GM12878 (cell line): ENCODE measurements around the gene DUS2. TPM values are rescaled to one million over a fixed set of nuclear protein-coding genes. Genes with fewer than 3 reads are reported as not detected.

Experiments
- ATAC-seq: fragments of 200-7000 bp; cut with Tn5 transposase; 3 replicates; pipeline ENCODE4 v1.9.1; 2020; ENCODE audit warnings: mild to moderate bottlenecking, moderate library complexity
- BruUV-seq: library from RNA; stranded (reverse); fragments of 400-500 nt; replicated peaks from 2 replicates; lab custom pipeline; 2021; lab: Mats Ljungman, UMichigan
- CTCF ChIA-PET: fragments of 300-600 bp; sonication (Branson Sonifier 250); formaldehyde crosslinking; extraction: SDS; loops from one replicate; lab custom pipeline; 2021; ENCODE audit warnings: inconsistent platforms; lab: Yijun Ruan, JAX
- POLR2A ChIA-PET: fragments of 350-600 bp; formaldehyde crosslinking; extraction: SDS; loops from one replicate; lab custom pipeline; 2021; ENCODE audit warnings: inconsistent platforms; lab: Charles Lee
- RAD21 ChIA-PET: fragments of 300-600 bp; sonication (Branson Sonifier 250); formaldehyde crosslinking; loops from one replicate; lab custom pipeline; 2023; ENCODE audit warnings: antibody characterized with exemption; ENCODE audit not compliant: unreplicated experiment; lab: Charles Lee
- SMC1A ChIA-PET: fragments of 300-600 bp; sonication (Branson Sonifier 250); formaldehyde crosslinking; loops from one replicate; lab custom pipeline; 2023; ENCODE audit not compliant: unreplicated experiment, uncharacterized antibody; lab: Charles Lee
- DNase-seq: peaks from one replicate; pipeline ENCODE4 v3.0.0-alpha.2; 2011; ENCODE audit warnings: low read depth, low spot score
- FAIRE-seq: peaks from 3 replicates; lab custom pipeline; 2011; peaks lifted over from hg19 to GRCh38; lab: Jason Lieb, UNC
- H2AFZ ChIP-seq: 2 replicates; pipeline ENCODE4 v1.6.0; 2011; ENCODE audit warnings: low read depth, low read length, control low read depth; ENCODE audit not compliant: control insufficient read depth
- H3K27ac ChIP-seq: 2 replicates; pipeline ENCODE4 v1.5.1; 2011; ENCODE audit warnings: control low read depth; ENCODE audit not compliant: control insufficient read depth, insufficient read depth
- H3K27me3 ChIP-seq, 2 experiments: replicated peaks in 1 of 2; 2 replicates each; pipeline versions ENCODE4 v1.6.0 to v1.6.1; 2011; ENCODE audit warnings: low read length in 1 of 2; ENCODE audit not compliant: control insufficient read depth in 2 of 2, insufficient read depth in 2 of 2
- H3K36me3 ChIP-seq, 2 experiments: 2 replicates each; pipeline ENCODE4 v1.5.1; 2011; ENCODE audit warnings: low read length in 1 of 2; ENCODE audit not compliant: control insufficient read depth in 2 of 2, insufficient read depth in 2 of 2
- H3K4me1 ChIP-seq: 2 replicates; pipeline ENCODE4 v1.6.1; 2011; ENCODE audit warnings: mild to moderate bottlenecking, low read length, moderate library complexity, mixed read lengths; ENCODE audit not compliant: control insufficient read depth, insufficient read depth
- H3K4me2 ChIP-seq: 2 replicates; pipeline ENCODE4 v1.6.0; 2011; ENCODE audit warnings: control low read depth; ENCODE audit not compliant: control insufficient read depth, insufficient read depth
- H3K4me3 ChIP-seq: fragments of 200-600 bp; sonication (generic); 2 replicates; pipeline ENCODE4 v1.5.1; 2016
- H3K79me2 ChIP-seq: 2 replicates; pipeline ENCODE4 v1.6.0; 2011; ENCODE audit warnings: low read length; ENCODE audit not compliant: control insufficient read depth, insufficient read depth
- H3K9ac ChIP-seq: 2 replicates; pipeline ENCODE4 v1.8.0; 2011; ENCODE audit warnings: low read length, control low read depth, mixed read lengths; ENCODE audit not compliant: control insufficient read depth, insufficient read depth
- H3K9me3 ChIP-seq: replicated peaks from 3 replicates; pipeline ENCODE4 v1.5.1; 2011; ENCODE audit warnings: mild to moderate bottlenecking, low read length; ENCODE audit not compliant: control insufficient read depth, insufficient read depth
- H4K20me1 ChIP-seq: 2 replicates; pipeline ENCODE4 v1.6.0; 2011; ENCODE audit not compliant: control insufficient read depth, insufficient read depth
- BMI1 ChIP-seq: fragments of 450-650 bp; IDR thresholded peaks from 2 replicates; pipeline ENCODE4 v1.6.1; 2016; ENCODE audit warnings: mild to moderate bottlenecking, moderate library complexity, borderline replicate concordance
- RAD21 ChIP-seq: IDR thresholded peaks from 2 replicates; pipeline ENCODE4 v1.6.1; 2011; ENCODE audit warnings: mild to moderate bottlenecking, low read depth, low read length, moderate library complexity; ENCODE audit not compliant: insufficient read depth
- RBBP5 ChIP-seq: fragments of 200-600 bp; sonication (generic); conservative IDR thresholded peaks from 2 replicates; pipeline ENCODE4 v1.6.1; 2016
- SMAD1 ChIP-seq: fragments of 450-650 bp; IDR thresholded peaks from 2 replicates; pipeline ENCODE4 v1.6.1; 2018; ENCODE audit warnings: mild to moderate bottlenecking, low read depth; ENCODE audit not compliant: partially characterized antibody
- WGBS: methylation state at CpG from one replicate; pipeline ENCODE4 v1.1.6; 2016; ENCODE audit warnings: low lambda C conversion rate; ENCODE audit not compliant: insufficient replicate concordance, insufficient coverage; ENCODE audit errors: missing lambda C conversion rate; 5-methylcytosine and 5-hydroxymethylcytosine counted together
- in situ Hi-C: fragments of 300-500 bp; cut with MboI; formaldehyde crosslinking; loops from 9 replicates; pipeline ENCODE4 v1.14.3; 2018; ENCODE audit warnings: mixed read lengths
- intact Hi-C: fragments of 100-400 bp; cut with micrococcal nuclease; formaldehyde crosslinking; loops from one replicate; pipeline ENCODE4 v1.14.2; 2022; ENCODE audit not compliant: unreplicated experiment
- polyA plus RNA-seq, 11 experiments: library from polyadenylated mRNA; depleted of rRNA in 4 of 11; unstranded in 6 of 11; stranded (reverse) in 5 of 11; fragments of >200 nt; fragmentation: Nextera tagmentation in 4 of 11; fragmentation: Illumina TruSeq in 1 of 11; extraction: Ambion mirVana in 4 of 11; extraction: Trizol in 1 of 11; gene quantifications; 1 replicate in 1 of 11; 2 replicates in 10 of 11; pipeline versions ENCODE4 v1.2.1 to v1.2.3, GENCODE V29; 2011 to 2016; ENCODE audit warnings: inconsistent platforms in 2 of 11, missing spikeins in 2 of 11, low read depth in 1 of 11
- total RNA-seq, 4 experiments: library from RNA; depleted of rRNA in 3 of 4; stranded (reverse); fragments of >200 nt in 3 of 4; fragmentation: Illumina TruSeq in 1 of 4; extraction: Trizol in 1 of 4; gene quantifications; 2 replicates each; pipeline versions ENCODE4 v1.2.1 to v1.2.3, GENCODE V29; 2013 to 2021

DUS2 gene
- total and polyA plus RNA-seq, 10 of the 15 experiments (the other 5 are each of a cell fraction or from before 2014, with no cell fraction given) = 4.8 to 32.3 (median 25.5) TPM

DNA sequence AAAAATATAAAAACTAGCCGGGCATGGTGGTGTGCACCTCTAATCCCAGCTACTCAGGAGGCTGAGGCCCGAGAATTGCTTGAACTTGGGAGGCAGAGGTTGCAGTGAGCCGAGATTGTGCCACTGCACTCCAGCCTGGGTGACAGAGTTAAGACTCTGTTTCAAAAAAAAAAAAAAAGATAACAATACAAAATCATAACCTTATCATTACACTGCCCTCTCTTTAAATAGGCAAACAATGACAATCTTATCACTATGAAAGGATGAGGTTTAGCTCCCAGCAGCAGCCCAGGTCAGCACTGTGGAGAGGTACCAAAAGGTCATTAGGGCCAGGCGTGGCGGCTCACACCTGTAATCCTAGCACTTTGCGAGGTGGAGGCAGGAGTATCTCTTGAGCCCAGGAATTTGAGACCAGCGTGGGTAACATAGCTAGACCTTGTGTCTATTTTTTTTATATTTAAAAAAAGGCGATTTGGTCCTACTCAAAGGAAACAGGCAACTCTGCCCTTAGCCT, 3.9 kb upstream of the DUS2 start:
- no peak for ATAC-seq

DNA sequence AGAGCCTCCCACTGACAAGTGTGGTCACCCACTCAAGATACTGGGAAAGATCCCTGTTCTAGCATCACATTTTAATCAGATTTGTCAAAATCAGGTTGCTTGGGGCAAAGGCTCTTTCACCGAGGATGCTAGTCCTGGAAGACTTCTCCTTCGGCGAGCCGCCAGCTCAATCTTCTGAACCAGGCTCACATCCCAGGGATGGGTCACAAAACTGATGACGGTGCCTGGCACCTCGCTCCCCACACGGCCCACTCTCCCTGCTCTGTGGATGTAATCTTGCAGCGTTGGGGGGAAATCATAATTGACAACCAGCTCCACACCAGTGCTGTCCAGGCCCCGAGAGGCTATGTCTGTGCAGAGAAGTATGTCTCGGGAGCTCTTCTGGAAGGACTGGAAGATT, 1.6 kb upstream of the DUS2 start:
- 90% methylated on average over 10 of the region's 10 CpGs for WGBS
- SMC1A ChIA-PET = interaction anchor here (0.7 to 1.1 kb wide), 3 partner anchors 14 to 129 kb away, joined by 3 read pairs; no protein-coding TSS in a partner anchor

More for the DNA sequence above, 3.9 kb upstream of the DUS2 start:
- SMC1A ChIA-PET = no interaction called here
- Histone ChIP-seq H3K79me2 (peaks cover 30% of the 10 kb centered on the region), H4K20me1 (no peaks in the 10 kb centered on the region), H3K9ac (no peak overlapping the region), H3K9me3 (no peaks in the 10 kb centered on the region), H3K4me2 (no peak overlapping the region), H3K36me3 (peaks cover 0 to 5% of the 10 kb centered on the region in 2 experiments; a peak in 1 of 4 replicates), H3K27ac (no peak overlapping the region), H3K4me3 (no peak overlapping the region), H2AFZ (no peak overlapping the region), H3K4me1 (peaks cover 11% of the 10 kb centered on the region), H3K27me3 (no peaks in the 10 kb centered on the region)
- CTCF ChIA-PET = interaction anchor here (0.6 to 2.6 kb wide), 3 partner anchors 22 to 347 kb away, joined by 3 to 12 read pairs (median 4); no protein-coding TSS in a partner anchor
- WGBS = 91% methylated on average over 8 of the region's 8 CpGs
- TF ChIP-seq SMAD1 (no peak), RAD21 (no peak), RBBP5 (no peak)
- in situ Hi-C loops = no loop called here
- intact Hi-C loops = no loop called here
- BruUV-seq = no TSS peak
- DNase-seq (no peak), FAIRE-seq (no peak)
- RAD21 ChIA-PET = no interaction called here
- POLR2A ChIA-PET = interaction anchor here (0.8 to 1.0 kb wide), 2 partner anchors 8 to 164 kb away, joined by 3 to 5 read pairs; no protein-coding TSS in a partner anchor

More for the DNA sequence above, 1.6 kb upstream of the DUS2 start:
- H3K4me2 ChIP-seq = peak overlapping the region; percentile 84
- intact Hi-C loops = no loop called here
- H3K9ac ChIP-seq = peak overlapping the region; percentile 32
- peaks cover 34% of the 10 kb centered on the region for H3K79me2 ChIP-seq
- ChIA-PET POLR2A (interaction anchor here (0.6 to 1.4 kb wide), 4 partner anchors 10 to 223 kb away, joined by 4 to 10 read pairs (median 4); no protein-coding TSS in a partner anchor), RAD21 (interaction anchor here (1.7 to 2.7 kb wide), 3 partner anchors 19 to 86 kb away, joined by 3 to 10 read pairs (median 7); no protein-coding TSS in a partner anchor), CTCF (interaction anchor here (0.9 to 1.9 kb wide), 5 partner anchors 23 to 84 kb away, joined by 3 to 9 read pairs (median 4); no protein-coding TSS in a partner anchor)
- H3K27ac ChIP-seq = no peak overlapping the region
- peaks cover 0 to 15% of the 10 kb centered on the region in 2 experiments; a peak in 2 of 4 replicates for H3K36me3 ChIP-seq
- no peaks in the 10 kb centered on the region for H3K27me3 ChIP-seq
- FAIRE-seq (no peak), ATAC-seq (no peak), DNase-seq (no peak)
- H3K4me1 ChIP-seq = peaks cover 11% of the 10 kb centered on the region
- in situ Hi-C loops = no loop called here
- BruUV-seq = no TSS peak
- H2AFZ ChIP-seq = no peak overlapping the region
- no peaks in the 10 kb centered on the region for H4K20me1 ChIP-seq
- TF ChIP-seq BMI1 = no peak
- H3K4me3 ChIP-seq = peak overlapping the region; percentile 99; the same call in 1 of the 2 replicates
- no peaks in the 10 kb centered on the region for H3K9me3 ChIP-seq
